ENCODE results near the gene COPB2. TPM values are rescaled to one million over a fixed set of nuclear protein-coding genes. Genes with fewer than 3 reads are reported as not detected.
"Not testable (repeated sequence)": the region's sequence is repeated elsewhere in the genome, so short reads cannot be mapped to it uniquely, and the experiment has no call there.

COPB2 gene
- total RNA-seq, 4 donors from 2014 or later: 38.9 to 43.4 (median 42.1) TPM

- H3K27me3 ChIP-seq: no peaks in the 10 kb centered on the region
- peaks cover 12 to 13% of the 10 kb centered on the region in 2 donors for H3K4me1 ChIP-seq
- H3K27ac ChIP-seq: no peak overlapping the region
- peaks cover 0 to 3% (median 0%) of the 10 kb centered on the region in 3 donors for H3K9me3 ChIP-seq
- ATAC-seq (no peak), DNase-seq (no peak)
- H3K4me3 ChIP-seq: no peak overlapping the region
- H3K36me3 ChIP-seq: peaks cover 0 to 3% of the 10 kb centered on the region in 2 donors
- TF ChIP-seq POLR2A (IDR thresholded peaks at IDR 0.05): no peak
- TF ChIP-seq CTCF (IDR thresholded peaks at IDR 0.05 in 4 of 5, conservative IDR thresholded peaks at IDR 0.05 in 1 of 5): no peak
- intact Hi-C loops (cut with DNase I; ENCODE audit: low total_unique reads) (loop anchor here (10.0 kb wide), 1 partner anchor 278 kb away; the partner anchor contains the start of gene NMNAT3), in situ Hi-C loops (cut with MboI; ENCODE audit: low sequenced_read_pairs in 4 of 4) (no loop called here)
These were observed 7.3 kb upstream of the COPB2 start for GRCh38 chr3:139396707-139397106.

- in situ Hi-C loops (cut with MboI; ENCODE audit: low sequenced_read_pairs in 4 of 4): no loop called here
These were observed 4.7 kb upstream of the COPB2 start for GRCh38 chr3:139394116-139394515.

GRCh38 chr3:139388821-139389551 lies 461 bp downstream of the COPB2 start:
- H3K27me3 ChIP-seq: no peaks in the 10 kb centered on the region
- in situ Hi-C loops (cut with MboI; ENCODE audit: low sequenced_read_pairs in 4 of 4) (no loop called here), intact Hi-C loops (cut with DNase I; ENCODE audit: low total_unique reads) (loop anchor here (2.0 kb wide), 1 partner anchor 44 kb away; the partner anchor contains the start of gene MRPS22)
- TF ChIP-seq POLR2A (IDR thresholded peaks at IDR 0.05): no peak
- TF ChIP-seq CTCF (IDR thresholded peaks at IDR 0.05 in 4 of 5, conservative IDR thresholded peaks at IDR 0.05 in 1 of 5): no peak
- H3K27ac ChIP-seq: peak overlapping the region; percentile 89 to 94 (median 91)
- DNase-seq (no peak), ATAC-seq (peak; percentile 10)
- no peaks in the 10 kb centered on the region for H3K36me3 ChIP-seq
- peak overlapping the region; percentile 89 to 97 (median 92) for H3K4me3 ChIP-seq
- no peaks in the 10 kb centered on the region for H3K9me3 ChIP-seq
- H3K4me1 ChIP-seq: peaks cover 45 to 51% of the 10 kb centered on the region in 2 donors

More at GRCh38 chr3:139394116-139394515, 4.7 kb upstream of the COPB2 start:
- DNase-seq (no peak), ATAC-seq (no peak)
- intact Hi-C loops (cut with DNase I; ENCODE audit: low total_unique reads): loop anchor here (10.0 kb wide), 1 partner anchor 281 kb away; the partner anchor contains the start of gene NMNAT3
- no peaks in the 10 kb centered on the region for H3K9me3 ChIP-seq
- no peaks in the 10 kb centered on the region for H3K27me3 ChIP-seq
- H3K4me3 ChIP-seq: no peak overlapping the region
- H3K27ac ChIP-seq: no peak overlapping the region
- no peaks in the 10 kb centered on the region for H3K36me3 ChIP-seq
- TF ChIP-seq POLR2A (IDR thresholded peaks at IDR 0.05): no peak
- TF ChIP-seq CTCF (IDR thresholded peaks at IDR 0.05 in 4 of 5, conservative IDR thresholded peaks at IDR 0.05 in 1 of 5): no peak
- peaks cover 28% of the 10 kb centered on the region in 2 donors for H3K4me1 ChIP-seq

- peak overlapping the region in 3 of 4 donors; percentile 7 to 97 (median 95) for H3K4me3 ChIP-seq
- H3K9me3 ChIP-seq: no peaks in the 10 kb centered on the region
- TF ChIP-seq CTCF (IDR thresholded peaks at IDR 0.05 in 4 of 5, conservative IDR thresholded peaks at IDR 0.05 in 1 of 5) (no peak), POLR2A (IDR thresholded peaks at IDR 0.05) (no peak)
- in situ Hi-C loops (cut with MboI; ENCODE audit: low sequenced_read_pairs in 4 of 4) (no loop called here), intact Hi-C loops (cut with DNase I; ENCODE audit: low total_unique reads) (loop anchor here (2.0 kb wide), 1 partner anchor 43 kb away; the partner anchor contains the start of gene MRPS22)
- no peaks in the 10 kb centered on the region for H3K27me3 ChIP-seq
- no peak for ATAC-seq
- H3K27ac ChIP-seq: no peak overlapping the region
- peaks cover 0 to 3% of the 10 kb centered on the region in 2 donors for H3K36me3 ChIP-seq
- DNase-seq: no peak
- H3K4me1 ChIP-seq: peaks cover 36 to 47% of the 10 kb centered on the region in 2 donors
These were observed 1.4 kb downstream of the COPB2 start for GRCh38 chr3:139388077-139388476.

- H3K4me1 ChIP-seq: peaks cover 6 to 13% of the 10 kb centered on the region in 2 donors
- intact Hi-C loops (cut with DNase I; ENCODE audit: low total_unique reads); DNase-seq; H3K27ac ChIP-seq; H3K9me3 ChIP-seq; in situ Hi-C loops (cut with MboI; ENCODE audit: low sequenced_read_pairs in 4 of 4); ATAC-seq; H3K4me3 ChIP-seq; H3K27me3 ChIP-seq: not testable (repeated sequence)
- H3K36me3 ChIP-seq: peaks cover 3 to 50% of the 10 kb centered on the region in 2 donors
These were observed 7.2 kb downstream of the COPB2 start for GRCh38 chr3:139382291-139382690.

All from gastrocnemius medialis (tissue), 4 donors.